GM18499 (cell line): ENCODE measurements around the gene PTEN.

Source experiments
- ATAC-seq: cut with Tn5 transposase; IDR thresholded peaks from one replicate; pipeline ENCODE4 v1.9.1; 2021; ENCODE audit warnings: moderate number of reproducible peaks; ENCODE audit not compliant: insufficient read depth, unreplicated experiment

The PTEN gene

DNA sequence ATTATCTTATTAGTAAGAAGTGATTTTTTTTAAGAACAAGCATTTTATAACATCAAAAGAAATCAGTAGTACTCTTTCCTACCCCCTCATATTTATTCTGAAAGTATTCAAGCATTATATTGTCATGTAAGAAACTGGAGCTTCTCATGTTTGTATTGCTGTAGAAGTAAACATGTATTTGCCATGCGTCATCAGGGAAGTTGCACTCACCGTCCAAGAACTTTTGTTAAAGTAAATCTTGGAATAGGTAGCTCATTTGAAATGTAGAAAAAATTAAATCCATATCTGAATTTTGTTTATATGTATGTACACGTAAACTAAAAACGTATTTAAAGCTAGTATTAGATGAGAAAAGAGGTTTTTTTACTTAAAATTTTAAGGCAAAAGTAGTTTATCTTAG, 96.8 kb downstream of the PTEN start:
- ATAC-seq, result no peak

DNA sequence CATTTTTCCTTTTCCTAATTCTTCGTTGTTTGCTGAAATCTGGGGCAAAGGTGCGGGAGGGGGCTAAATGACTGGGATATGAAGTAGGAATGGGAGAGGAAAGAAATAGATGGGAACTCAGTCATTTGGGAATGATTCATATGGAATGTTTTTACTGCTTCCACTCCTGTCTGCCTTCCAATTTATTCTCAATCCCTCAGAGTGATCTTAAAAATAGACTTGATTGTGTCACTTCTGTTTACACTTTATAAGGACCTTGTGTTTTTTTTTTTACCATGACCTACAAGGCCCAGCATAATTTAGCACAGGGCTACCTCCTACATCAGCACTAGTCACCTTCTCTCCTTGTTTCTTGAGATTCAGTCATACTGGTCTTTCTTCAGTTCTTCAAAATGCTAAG, 97.9 kb downstream of the PTEN start:
- no peak for ATAC-seq

GRCh38 chr10:87966459-87966858, 103.0 kb downstream of the PTEN start:
- ATAC-seq, result no peak

DNA sequence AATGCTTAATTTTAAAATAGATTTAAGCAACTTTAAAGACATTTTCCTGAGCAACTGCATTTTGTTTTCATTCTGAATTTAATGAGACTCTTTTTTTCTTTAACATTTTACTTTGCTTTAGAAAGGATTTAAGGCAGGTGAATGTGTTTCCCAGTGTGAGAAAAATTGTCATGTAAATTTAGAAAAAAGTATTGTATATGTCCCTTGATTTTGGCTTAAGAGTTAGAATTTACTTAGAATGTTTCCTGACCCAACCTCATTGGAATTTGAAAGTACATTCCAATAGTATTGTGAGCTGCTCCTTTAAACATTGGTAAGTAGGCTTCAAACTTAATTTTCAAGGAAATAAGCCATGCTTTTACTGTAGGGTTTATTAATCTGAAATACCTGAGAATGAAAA, 110.2 kb downstream of the PTEN start:
- ATAC-seq, result no peak

GRCh38 chr10:87974130-87974529, 110.7 kb downstream of the PTEN start:
- no peak for ATAC-seq

DNA sequence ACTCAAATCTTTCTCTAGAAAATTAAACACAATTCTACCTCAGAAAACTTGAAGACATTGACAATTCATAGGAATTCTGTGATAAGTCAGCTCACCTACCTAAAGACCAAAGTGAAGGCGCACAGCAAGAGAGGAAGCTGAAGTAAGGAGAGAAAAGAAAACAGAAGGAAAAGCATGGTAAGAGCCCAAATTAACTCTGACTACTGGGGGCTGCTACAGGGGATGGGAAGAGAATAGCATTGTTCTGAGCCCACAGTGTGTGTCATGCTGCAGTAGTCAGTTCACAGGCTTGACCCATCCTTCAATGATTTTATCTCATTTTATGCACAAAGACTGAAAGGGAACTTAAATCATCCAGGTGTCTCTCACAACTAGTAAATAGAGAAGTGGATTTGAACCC, 111.3 kb downstream of the PTEN start:
- no peak for ATAC-seq

DNA sequence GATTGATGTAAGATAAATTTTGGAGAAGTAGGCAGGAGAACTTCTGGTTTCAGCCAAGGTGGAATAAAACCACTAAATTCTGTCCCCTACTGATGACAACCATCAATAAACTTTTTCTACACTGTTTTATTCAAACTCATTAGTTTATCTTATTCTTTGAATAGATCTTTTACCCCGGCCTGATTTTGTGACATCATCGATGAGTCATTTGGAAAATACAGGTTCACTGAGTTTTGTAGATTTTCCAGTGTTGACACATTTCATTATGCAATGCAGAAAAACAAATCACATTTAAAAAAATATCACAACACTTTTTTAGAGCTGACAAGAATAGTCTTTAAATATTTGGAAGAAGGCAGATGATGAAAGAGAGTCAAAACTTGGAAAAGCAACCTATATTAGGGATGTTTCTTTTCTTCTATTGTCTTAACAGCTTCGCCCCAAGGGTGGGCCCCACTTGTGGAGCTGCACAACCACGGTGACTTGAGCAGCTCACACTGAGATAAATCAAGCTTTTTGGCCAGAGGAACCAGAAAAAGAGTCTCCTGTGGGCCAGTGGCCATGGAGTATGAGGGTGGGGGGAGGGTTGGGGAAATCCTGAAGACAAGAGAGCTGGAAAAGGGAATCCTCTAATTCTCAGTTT, 112.8 kb downstream of the PTEN start:
- ATAC-seq, result no peak

GRCh38 chr10:87978166-87978565, 114.7 kb downstream of the PTEN start:
- ATAC-seq, result no peak

DNA sequence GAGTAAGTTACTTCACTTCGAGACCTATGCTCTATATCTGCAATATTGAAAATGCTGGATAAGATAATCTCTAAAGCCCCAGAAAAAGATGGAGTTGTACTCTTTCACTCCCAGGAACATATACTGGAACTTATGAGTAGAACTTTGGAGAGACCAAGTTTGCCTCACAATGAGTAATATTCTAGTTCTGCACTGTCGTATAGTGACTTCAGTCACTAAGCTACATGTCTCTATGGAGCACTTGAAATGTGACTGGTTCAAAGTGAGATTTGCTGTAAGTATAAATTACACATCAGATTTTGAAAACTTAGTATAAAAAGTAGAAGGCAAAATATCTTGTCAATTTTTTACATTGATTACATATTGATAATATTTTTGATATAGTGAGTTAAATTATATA, 116.4 kb downstream of the PTEN start:
- no peak for ATAC-seq

DNA sequence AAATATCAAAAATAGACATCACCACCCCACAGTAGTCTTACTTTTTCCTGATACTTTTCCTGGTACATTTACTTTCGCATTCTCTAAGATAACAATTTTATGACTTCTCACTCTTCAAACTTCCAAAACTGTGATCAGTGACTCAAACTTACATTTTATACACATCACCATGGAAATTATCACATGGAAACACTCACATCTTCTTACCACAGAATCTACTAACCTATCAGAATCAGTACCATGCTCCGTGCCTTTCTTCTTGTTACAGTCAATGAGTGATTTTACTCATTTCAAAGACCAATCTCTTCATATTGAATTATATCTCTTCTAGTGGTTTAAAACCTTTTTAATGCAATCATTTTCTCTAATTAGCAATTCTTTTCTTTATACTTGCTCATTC, 120.3 kb downstream of the PTEN start:
- no peak for ATAC-seq

DNA sequence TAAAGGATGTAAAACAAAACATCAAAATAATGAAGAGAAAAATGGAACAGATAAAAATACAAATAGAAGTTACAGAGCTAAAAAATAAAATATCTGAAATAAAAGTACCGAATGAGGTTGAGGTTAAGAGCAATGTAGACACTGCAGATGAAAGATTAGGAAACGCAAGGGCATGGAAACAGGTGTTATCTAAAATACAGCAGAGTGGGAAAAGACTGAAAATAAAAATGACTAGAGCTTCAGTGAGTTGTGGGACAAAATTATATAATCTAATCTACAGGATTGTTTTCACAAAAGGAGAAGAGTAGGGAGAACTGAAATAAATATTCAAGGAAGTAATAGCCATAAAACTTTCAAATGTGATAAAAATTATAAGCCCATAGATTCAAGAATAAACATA, 123.8 kb downstream of the PTEN start:
- ATAC-seq, result no peak

- ATAC-seq, result no peak
Observed at GRCh38 chr10:87991946-87992345, 128.5 kb downstream of the PTEN start.

DNA sequence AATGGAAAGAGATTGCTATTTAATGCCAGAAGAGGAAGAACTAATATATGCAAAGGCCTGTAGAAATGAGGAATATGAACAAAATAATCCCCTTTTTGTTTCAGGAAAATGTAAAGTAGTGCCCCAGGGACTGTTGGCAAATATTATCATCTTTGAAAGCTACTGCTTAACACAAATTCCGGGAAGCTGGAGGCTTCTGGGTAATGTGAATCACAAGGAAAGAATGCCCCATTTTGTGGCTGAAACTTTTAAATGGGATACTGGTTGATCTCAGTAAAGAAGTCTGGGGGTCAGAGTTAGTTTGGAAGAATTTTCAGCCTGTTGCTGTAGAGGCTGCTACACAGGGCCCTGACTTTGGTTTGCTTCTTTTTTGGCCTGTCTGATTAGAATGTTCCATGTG, 141.0 kb downstream of the PTEN start:
- no peak for ATAC-seq

DNA sequence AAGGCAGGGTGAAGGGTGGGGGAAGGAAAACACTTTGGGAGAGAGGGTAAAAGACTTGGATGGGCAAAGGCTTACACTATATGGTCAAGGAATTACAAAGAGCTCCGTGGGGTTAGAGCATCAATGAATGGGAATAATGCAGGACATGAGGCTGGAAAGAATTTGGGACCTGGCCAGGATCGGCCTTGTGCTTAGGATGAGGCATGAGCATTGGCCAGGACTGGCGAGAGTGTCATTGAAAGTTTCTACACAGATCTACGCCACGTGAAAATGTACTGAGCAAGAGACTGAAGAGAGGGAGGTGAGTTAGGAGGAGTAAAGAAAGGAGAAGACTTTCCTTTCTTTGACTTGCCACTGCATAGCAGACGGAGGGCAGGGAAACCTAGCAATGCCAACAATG, 142.8 kb downstream of the PTEN start:
- no peak for ATAC-seq

DNA sequence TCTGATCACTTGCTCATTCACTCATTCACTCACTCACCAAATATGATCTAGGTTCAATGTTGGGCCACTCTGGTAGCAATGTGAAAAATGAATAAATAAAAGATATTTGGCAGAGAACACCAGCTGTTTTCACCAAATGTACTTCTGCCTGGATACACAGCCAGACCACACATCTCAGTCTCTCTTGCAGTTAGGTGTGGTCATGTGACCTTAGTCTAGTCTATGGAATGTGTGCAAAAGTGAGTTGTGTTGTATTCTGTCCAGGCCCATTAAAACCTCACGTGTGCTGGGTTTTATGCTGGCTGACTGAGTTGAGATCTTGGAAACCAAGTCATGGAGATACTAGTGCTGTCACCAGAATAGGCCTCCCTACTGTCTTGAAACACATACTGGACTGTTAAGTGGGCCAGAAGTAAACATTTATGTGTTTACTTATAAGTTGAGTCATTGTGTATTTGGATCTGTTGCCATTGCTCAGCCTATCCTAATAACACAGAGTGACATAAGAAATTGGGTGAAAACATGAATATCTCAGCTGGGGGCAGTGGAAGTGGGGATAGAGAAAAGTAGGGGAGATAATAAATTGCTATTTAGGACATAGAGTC, 145.5 kb downstream of the PTEN start:
- no peak for ATAC-seq

DNA sequence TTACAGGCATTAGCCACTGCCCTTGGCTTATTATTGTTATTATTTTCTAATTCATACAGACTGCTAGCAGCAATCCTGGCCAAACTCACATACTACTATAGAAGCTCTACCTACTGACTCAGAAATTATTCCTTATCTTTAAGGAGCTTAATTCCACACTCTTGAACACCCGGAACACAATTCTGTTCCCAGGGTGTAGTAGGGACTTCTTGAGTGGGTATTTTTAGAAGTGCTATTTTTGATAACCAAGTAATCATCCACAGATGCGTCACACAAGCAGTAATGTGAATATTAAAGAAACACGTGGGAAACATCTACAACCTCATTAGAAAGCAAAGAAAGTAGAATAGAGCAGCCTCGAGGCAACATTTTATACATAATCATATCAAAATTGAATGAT, 149.2 kb downstream of the PTEN start:
- no peak for ATAC-seq

DNA sequence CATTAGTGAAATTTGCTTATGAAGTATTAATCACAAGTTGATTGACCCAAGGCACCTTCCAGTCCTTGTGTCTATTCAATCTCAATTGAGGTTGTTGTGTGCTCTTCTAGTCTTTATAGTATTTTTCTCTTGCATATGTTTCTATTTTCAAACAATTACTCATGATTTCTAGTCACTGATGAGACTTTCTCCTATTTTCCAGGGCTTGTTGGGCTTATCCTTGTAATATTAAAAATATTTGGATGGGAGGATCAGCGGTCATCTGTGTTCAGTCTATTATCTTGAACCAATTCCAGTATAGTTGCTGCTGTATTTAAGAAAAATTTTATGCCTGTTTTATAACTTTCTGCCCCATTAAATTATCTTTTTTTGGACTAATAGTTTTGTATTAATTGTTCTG, 154.4 kb downstream of the PTEN start:
- no peak for ATAC-seq

DNA sequence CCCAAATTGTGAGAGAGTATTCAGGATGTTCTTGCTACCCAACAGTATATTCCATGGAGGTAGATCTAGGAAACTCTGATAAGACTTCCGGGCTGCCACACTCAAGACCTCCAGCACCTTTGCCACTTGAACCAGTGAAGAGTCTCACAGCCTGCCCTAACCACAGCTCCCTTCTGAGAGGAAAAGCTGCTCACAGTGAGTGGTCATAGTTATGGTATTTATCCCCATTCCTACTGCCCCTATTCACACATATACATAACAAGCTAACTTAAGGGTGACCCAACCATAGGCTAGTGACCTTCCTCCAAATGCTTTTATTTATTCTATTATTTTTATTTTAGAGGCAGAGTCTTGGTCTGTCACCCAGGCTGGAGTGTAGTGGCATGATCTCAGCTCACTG, 156.3 kb downstream of the PTEN start:
- no peak for ATAC-seq
